Esophagus squamous epithelium (tissue), 5 donors: ENCODE data around the gene CNTN4. TPM values are rescaled to one million over a fixed set of nuclear protein-coding genes. Genes with fewer than 3 reads are reported as not detected.

Experiments used
- DNase-seq: peaks from one replicate; lab custom pipeline; 2025; lab: John Stamatoyannopoulos, UW
- H3K27ac ChIP-seq, 4 donors: fragments of 200-600 bp; sonication (generic); one replicate each; pipeline ENCODE4 v1.5.1; 2016 to 2019; ENCODE audit warnings: mild to moderate bottlenecking in 1 of 4
- H3K27me3 ChIP-seq, 4 donors: fragments of 200-600 bp; sonication (generic); 1 replicate in 3 of 4; 2 replicates in 1 of 4; pipeline versions ENCODE4 v1.5.1 to v1.6.0; 2017 to 2021; ENCODE audit warnings: antibody characterized with exemption in 1 of 4
- H3K36me3 ChIP-seq, 3 donors: fragments of 200-600 bp; sonication (generic); one replicate each; pipeline ENCODE4 v1.5.1; 2016 to 2019
- H3K4me1 ChIP-seq, 3 donors: fragments of 200-600 bp; sonication (generic); one replicate each; pipeline ENCODE4 v1.5.1; 2017 to 2019
- H3K4me3 ChIP-seq, 4 donors: fragments of 200-600 bp; sonication (generic); 1 replicate in 3 of 4; 2 replicates in 1 of 4; pipeline ENCODE4 v1.5.1; 2016 to 2019; ENCODE audit warnings: mild to moderate bottlenecking in 2 of 4, moderate library complexity in 1 of 4
- H3K9me3 ChIP-seq, 3 donors: fragments of 200-600 bp; sonication (generic); one replicate each; pipeline ENCODE4 v1.5.1; 2016 to 2019
- POLR2A ChIP-seq, 4 donors: fragments of 450-650 bp; IDR thresholded peaks; one replicate each; pipeline ENCODE4 v1.6.1; 2017; ENCODE audit warnings: antibody characterized with exemption in 4 of 4, mild to moderate bottlenecking in 4 of 4, moderate library complexity in 3 of 4
- WGBS, 2 donors: methylation state at CpG; one replicate each; pipeline ENCODE4 v1.1.5; 2018; 5-methylcytosine and 5-hydroxymethylcytosine counted together
- intact Hi-C: fragments of 100-400 bp; cut with DNase I; formaldehyde crosslinking; loops from one replicate; pipeline ENCODE4 v1.15.0; 2022
- total RNA-seq, 4 donors: library from RNA; depleted of rRNA; stranded (reverse); fragments of >200 nt; gene quantifications; one replicate each; pipeline ENCODE4 v1.1.0, GENCODE V29; 2016
- TF ChIP-seq, protein P1 (sequence below), 6 experiments: fragments of 450-650 bp in 4 of 6; fragments of 200-600 bp in 2 of 6; sonication (generic) in 2 of 6; IDR thresholded peaks; one replicate each; pipeline ENCODE4 v1.5.1; 2016 to 2019; ENCODE audit warnings: antibody characterized with exemption in 6 of 6, mild to moderate bottlenecking in 4 of 6, moderate library complexity in 4 of 6
- donor health status: DM: yes; HTN: yes; CAD: no.

CNTN4 gene
- total RNA-seq, 4 donors from 2014 or later, result 0.31 to 8.5 (median 3.5) TPM

DNA sequence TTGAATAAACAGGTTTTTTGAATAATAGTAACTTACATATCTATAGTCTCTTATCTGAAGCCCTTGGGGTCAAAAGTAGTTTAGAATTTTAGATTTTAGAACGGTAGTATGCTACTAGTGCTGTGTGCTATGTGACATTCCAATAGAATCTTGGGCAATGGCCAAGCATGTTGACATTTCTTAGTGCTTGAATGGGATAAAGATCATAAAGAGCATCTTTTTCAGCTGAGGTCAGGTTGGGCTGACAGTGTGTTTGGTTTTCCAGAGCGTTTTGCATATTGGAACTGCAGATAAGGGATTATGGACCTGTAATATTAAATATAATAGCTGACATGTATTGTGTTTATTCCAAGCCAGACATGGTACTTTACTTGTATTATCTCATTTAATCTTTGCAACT lies 32.1 kb downstream of the CNTN4 start:
- H3K27me3 ChIP-seq, result no peaks in the 10 kb centered on the region
- no peak overlapping the region for H3K4me3 ChIP-seq
- DNase-seq, result no peak
- no peak for TF ChIP-seq POLR2A (IDR thresholded peaks at IDR 0.05)
- TF ChIP-seq, protein P1, sequence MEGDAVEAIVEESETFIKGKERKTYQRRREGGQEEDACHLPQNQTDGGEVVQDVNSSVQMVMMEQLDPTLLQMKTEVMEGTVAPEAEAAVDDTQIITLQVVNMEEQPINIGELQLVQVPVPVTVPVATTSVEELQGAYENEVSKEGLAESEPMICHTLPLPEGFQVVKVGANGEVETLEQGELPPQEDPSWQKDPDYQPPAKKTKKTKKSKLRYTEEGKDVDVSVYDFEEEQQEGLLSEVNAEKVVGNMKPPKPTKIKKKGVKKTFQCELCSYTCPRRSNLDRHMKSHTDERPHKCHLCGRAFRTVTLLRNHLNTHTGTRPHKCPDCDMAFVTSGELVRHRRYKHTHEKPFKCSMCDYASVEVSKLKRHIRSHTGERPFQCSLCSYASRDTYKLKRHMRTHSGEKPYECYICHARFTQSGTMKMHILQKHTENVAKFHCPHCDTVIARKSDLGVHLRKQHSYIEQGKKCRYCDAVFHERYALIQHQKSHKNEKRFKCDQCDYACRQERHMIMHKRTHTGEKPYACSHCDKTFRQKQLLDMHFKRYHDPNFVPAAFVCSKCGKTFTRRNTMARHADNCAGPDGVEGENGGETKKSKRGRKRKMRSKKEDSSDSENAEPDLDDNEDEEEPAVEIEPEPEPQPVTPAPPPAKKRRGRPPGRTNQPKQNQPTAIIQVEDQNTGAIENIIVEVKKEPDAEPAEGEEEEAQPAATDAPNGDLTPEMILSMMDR (IDR thresholded peaks at IDR 0.05), result no peak
- intact Hi-C loops, result no loop called here
- no peaks in the 10 kb centered on the region for H3K36me3 ChIP-seq
- H3K27ac ChIP-seq, result no peak overlapping the region
- H3K9me3 ChIP-seq, result no peaks in the 10 kb centered on the region
- WGBS, 2 donors, result 22 to 51% methylated on average over 2 of the region's 2 CpGs
- no peaks in the 10 kb centered on the region for H3K4me1 ChIP-seq

DNA sequence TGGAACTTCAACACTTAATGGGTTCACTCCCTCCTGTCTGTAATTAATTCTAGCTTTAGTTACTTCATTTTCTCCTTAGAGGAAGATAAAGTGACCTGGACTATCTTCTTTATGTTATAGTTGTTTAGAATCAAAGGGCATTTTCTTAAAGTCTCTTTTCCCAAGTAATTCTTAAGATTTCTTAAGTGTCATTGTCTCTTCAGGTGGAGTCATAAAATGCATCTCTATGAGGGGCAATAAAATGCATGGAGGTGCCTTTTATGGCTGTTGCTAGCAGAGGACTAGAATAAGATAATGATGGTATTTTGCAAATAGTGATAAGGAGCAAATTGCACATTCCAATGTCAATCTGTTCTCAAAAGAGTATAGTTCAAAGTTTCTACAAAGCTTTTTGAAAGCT lies 34.5 kb downstream of the CNTN4 start:
- Histone ChIP-seq H3K27me3 (no peaks in the 10 kb centered on the region), H3K36me3 (no peaks in the 10 kb centered on the region), H3K4me3 (no peak overlapping the region), H3K27ac (no peak overlapping the region), H3K9me3 (no peaks in the 10 kb centered on the region), H3K4me1 (no peaks in the 10 kb centered on the region)
- DNase-seq, result no peak
- intact Hi-C loops, result no loop called here
- TF ChIP-seq, protein P1 (IDR thresholded peaks at IDR 0.05), result no peak
- TF ChIP-seq POLR2A (IDR thresholded peaks at IDR 0.05), result no peak

DNA sequence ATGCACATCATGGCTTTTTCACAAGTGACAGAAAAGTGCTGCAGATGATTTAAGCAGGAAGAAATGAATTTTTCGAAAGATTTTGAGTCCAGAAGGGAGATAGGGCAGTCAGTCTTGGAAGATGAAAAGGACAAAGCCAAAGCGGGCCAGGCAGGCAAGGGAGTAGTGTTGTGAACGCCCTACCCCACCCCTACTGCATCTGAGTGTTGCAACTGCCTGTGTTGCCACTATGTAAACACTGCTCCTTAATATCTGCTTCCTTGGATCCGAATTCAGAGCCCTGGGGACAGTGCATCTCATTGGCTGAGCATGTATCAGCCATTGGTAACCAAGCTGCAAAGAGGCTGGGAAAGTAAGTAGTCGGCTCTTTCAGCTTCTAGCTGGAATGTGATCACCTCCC lies 39.0 kb downstream of the CNTN4 start:
- Histone ChIP-seq H3K36me3 (no peaks in the 10 kb centered on the region), H3K27ac (no peak overlapping the region), H3K9me3 (peaks cover 0 to 3% (median 0%) of the 10 kb centered on the region in 3 donors), H3K4me3 (no peak overlapping the region), H3K27me3 (no peaks in the 10 kb centered on the region), H3K4me1 (no peaks in the 10 kb centered on the region)
- no peak for TF ChIP-seq POLR2A (IDR thresholded peaks at IDR 0.05)
- TF ChIP-seq, protein P1 (IDR thresholded peaks at IDR 0.05), result no peak
- 61 to 63% methylated on average over 5 of the region's 5 CpGs for WGBS, 2 donors
- DNase-seq, result no peak
- intact Hi-C loops, result no loop called here

DNA sequence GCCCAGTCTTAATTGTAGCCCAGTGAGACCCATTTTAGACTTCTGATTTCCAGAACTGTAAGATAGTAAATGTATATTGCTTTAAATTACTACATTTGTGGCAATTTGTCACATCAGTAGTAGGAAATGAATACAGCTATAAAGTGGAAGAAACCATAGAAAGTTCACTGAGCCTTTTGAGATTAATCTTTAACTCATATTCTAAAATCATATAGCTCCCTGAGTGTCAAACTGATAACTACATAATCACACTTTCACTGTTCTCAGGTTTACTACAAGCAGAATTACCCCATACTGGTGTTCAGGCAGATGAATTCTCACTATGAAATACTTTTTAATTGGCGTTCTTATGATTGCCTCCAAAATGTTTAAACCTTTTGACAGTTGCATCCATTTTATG lies 42.8 kb downstream of the CNTN4 start:
- DNase-seq, result no peak
- no peak overlapping the region for H3K27ac ChIP-seq
- H3K27me3 ChIP-seq, result no peaks in the 10 kb centered on the region
- TF ChIP-seq, protein P1 (IDR thresholded peaks at IDR 0.05), result no peak
- TF ChIP-seq POLR2A (IDR thresholded peaks at IDR 0.05), result no peak
- 67 to 95% methylated on average over 1 of the region's 1 CpG for WGBS, 2 donors
- H3K4me3 ChIP-seq, result no peak overlapping the region
- H3K36me3 ChIP-seq, result no peaks in the 10 kb centered on the region
- no peaks in the 10 kb centered on the region for H3K4me1 ChIP-seq
- intact Hi-C loops, result no loop called here
- H3K9me3 ChIP-seq, result peaks cover 0 to 3% (median 0%) of the 10 kb centered on the region in 3 donors

DNA sequence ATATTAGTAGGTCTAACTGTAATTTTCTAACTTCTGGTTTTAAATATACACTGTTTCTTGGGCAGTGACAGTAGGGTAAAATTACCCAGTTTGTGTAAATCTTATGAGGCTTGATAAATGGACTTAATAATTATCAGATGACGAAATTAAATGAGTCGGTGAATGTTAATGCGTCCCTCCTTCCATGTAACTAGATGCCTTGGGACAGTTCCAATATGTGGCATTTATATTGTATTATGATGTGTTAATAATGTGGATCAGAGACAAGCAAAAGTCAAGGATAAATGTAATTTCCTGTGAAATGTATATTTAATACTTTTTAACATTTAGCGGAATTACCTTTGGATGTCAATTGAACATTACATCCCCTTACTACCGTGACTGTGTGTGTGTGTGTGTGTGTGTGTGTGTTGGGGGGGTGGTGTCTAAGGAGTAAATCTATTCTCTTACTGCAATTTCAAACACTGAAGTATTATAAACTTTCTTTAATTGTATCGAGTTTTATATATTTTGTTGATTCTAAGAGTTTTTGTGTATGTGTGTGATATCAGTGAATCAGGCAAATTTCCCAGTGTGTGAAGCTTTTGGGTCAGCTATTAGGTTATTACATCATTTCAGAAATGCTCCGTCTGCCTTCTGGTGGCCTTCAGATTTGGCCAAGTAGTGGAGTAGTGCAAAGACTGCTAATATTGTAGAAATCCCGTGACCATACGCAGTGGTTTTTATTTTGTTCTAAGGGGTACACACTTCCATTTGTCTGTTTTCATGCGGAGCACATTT lies 50.1 kb downstream of the CNTN4 start:
- no peaks in the 10 kb centered on the region for H3K9me3 ChIP-seq
- H3K4me3 ChIP-seq, result no peak overlapping the region
- 82 to 85% methylated on average over 10 of the region's 10 CpGs for WGBS, 2 donors
- TF ChIP-seq, protein P1 (IDR thresholded peaks at IDR 0.05), result no peak
- no peak for TF ChIP-seq POLR2A (IDR thresholded peaks at IDR 0.05)
- no peak overlapping the region for H3K27ac ChIP-seq
- intact Hi-C loops, result no loop called here
- no peak for DNase-seq
- H3K27me3 ChIP-seq, result no peaks in the 10 kb centered on the region
- no peaks in the 10 kb centered on the region for H3K36me3 ChIP-seq
- no peaks in the 10 kb centered on the region for H3K4me1 ChIP-seq
